OCI-LY7 (cell line): ENCODE measurements around the gene DUSP9. TPM values are rescaled to one million over a fixed set of nuclear protein-coding genes. Genes with fewer than 3 reads are reported as not detected.

Experiments
- BruUV-seq: library from RNA; stranded (reverse); fragments of 400-500 nt; replicated peaks from 2 replicates; lab custom pipeline; 2021; lab: Mats Ljungman, UMichigan
- CTCF ChIA-PET: fragments of 300-600 bp; sonication (Branson Sonifier 250); formaldehyde crosslinking; loops from one replicate; lab custom pipeline; 2022; ENCODE audit warnings: antibody characterized with exemption; ENCODE audit not compliant: unreplicated experiment; lab: Charles Lee
- POLR2A ChIA-PET: fragments of 300-600 bp; sonication (Branson Sonifier 250); formaldehyde crosslinking; loops from one replicate; lab custom pipeline; 2022; ENCODE audit warnings: antibody characterized with exemption; lab: Charles Lee
- DNase-seq: peaks from one replicate; pipeline ENCODE4 v3.0.0-alpha.2; 2015; ENCODE audit warnings: low spot score
- H2AFZ ChIP-seq: fragments of 200-600 bp; sonication (generic), shearing (Covaris generic); 2 replicates; pipeline ENCODE4 v1.6.1; 2014; ENCODE audit warnings: mild to moderate bottlenecking, antibody characterized with exemption, low read length, moderate library complexity
- H3K27ac ChIP-seq: fragments of 200-600 bp; sonication (generic); 2 replicates; pipeline ENCODE4 v1.5.1; 2014; ENCODE audit warnings: mixed run types, low read depth, mild to moderate bottlenecking, moderate library complexity, low read length, inconsistent platforms; ENCODE audit not compliant: poor library complexity, severe bottlenecking
- H3K36me3 ChIP-seq: fragments of 200-600 bp; sonication (generic); 2 replicates; pipeline ENCODE4 v1.6.1; 2014; ENCODE audit warnings: mild to moderate bottlenecking, antibody characterized with exemption, low read length, moderate library complexity, mixed read lengths; ENCODE audit not compliant: insufficient read depth
- H3K4me1 ChIP-seq: fragments of 200-600 bp; sonication (generic); 2 replicates; pipeline ENCODE4 v1.5.1; 2014; ENCODE audit warnings: mild to moderate bottlenecking, low read length; ENCODE audit not compliant: insufficient read depth, poor library complexity, severe bottlenecking
- H3K4me2 ChIP-seq: fragments of 200-600 bp; sonication (generic); 2 replicates; pipeline ENCODE4 v1.6.1; 2014; ENCODE audit warnings: mild to moderate bottlenecking, low read length
- H3K4me3 ChIP-seq: fragments of 200-600 bp; sonication (generic); 2 replicates; pipeline ENCODE4 v1.5.1; 2014; ENCODE audit warnings: mild to moderate bottlenecking, low read depth, low read length; ENCODE audit not compliant: poor library complexity, severe bottlenecking
- H3K79me2 ChIP-seq: fragments of 200-600 bp; sonication (generic); 2 replicates; pipeline ENCODE4 v1.6.1; 2016; ENCODE audit warnings: low read depth, mild to moderate bottlenecking, low read length, moderate library complexity, mixed read lengths; ENCODE audit not compliant: insufficient read depth
- H3K9me2 ChIP-seq: fragments of 200-600 bp; sonication (generic); 2 replicates; pipeline ENCODE4 v1.6.1; 2016; ENCODE audit warnings: mild to moderate bottlenecking, low read length, mixed read lengths; ENCODE audit not compliant: insufficient read depth
- H3K9me3 ChIP-seq: fragments of 200-600 bp; sonication (generic); 2 replicates; pipeline ENCODE4 v1.6.1; 2014; ENCODE audit warnings: mild to moderate bottlenecking, mixed run types, low read length, mixed read lengths
- H4K20me1 ChIP-seq: fragments of 200-600 bp; sonication (generic); 2 replicates; pipeline ENCODE4 v1.6.1; 2014; ENCODE audit warnings: mild to moderate bottlenecking, antibody characterized with exemption, low read length, moderate library complexity, mixed read lengths; ENCODE audit not compliant: insufficient read depth
- EZH2phosphoT487 ChIP-seq: fragments of 200-600 bp; sonication (generic); IDR thresholded peaks from 2 replicates; pipeline ENCODE4 v1.6.1; 2018; ENCODE audit warnings: low read depth, borderline replicate concordance, mild to moderate bottlenecking, mixed run types, antibody characterized with exemption, low read length, moderate library complexity, mixed read lengths
- intact Hi-C: fragments of 100-400 bp; cut with micrococcal nuclease; formaldehyde crosslinking; loops from one replicate; pipeline ENCODE4 v1.10.0; 2022; ENCODE audit not compliant: unreplicated experiment
- total RNA-seq, 2 experiments: library from RNA; depleted of rRNA in 1 of 2; stranded (reverse); fragments of >200 nt in 1 of 2; shearing (Covaris generic) in 1 of 2; gene quantifications; 2 replicates each; pipeline ENCODE4 v1.2.3, GENCODE V29; 2014 to 2022
- TF ChIP-seq, protein P1 (sequence below): fragments of 200-600 bp; sonication (generic); conservative IDR thresholded peaks from 2 replicates; pipeline ENCODE4 v1.5.1; 2014; ENCODE audit warnings: mild to moderate bottlenecking, antibody characterized with exemption, low read length, moderate library complexity, mixed read lengths

DUSP9 gene
- total RNA-seq, 2 experiments from 2014 or later: not detected

DNA sequence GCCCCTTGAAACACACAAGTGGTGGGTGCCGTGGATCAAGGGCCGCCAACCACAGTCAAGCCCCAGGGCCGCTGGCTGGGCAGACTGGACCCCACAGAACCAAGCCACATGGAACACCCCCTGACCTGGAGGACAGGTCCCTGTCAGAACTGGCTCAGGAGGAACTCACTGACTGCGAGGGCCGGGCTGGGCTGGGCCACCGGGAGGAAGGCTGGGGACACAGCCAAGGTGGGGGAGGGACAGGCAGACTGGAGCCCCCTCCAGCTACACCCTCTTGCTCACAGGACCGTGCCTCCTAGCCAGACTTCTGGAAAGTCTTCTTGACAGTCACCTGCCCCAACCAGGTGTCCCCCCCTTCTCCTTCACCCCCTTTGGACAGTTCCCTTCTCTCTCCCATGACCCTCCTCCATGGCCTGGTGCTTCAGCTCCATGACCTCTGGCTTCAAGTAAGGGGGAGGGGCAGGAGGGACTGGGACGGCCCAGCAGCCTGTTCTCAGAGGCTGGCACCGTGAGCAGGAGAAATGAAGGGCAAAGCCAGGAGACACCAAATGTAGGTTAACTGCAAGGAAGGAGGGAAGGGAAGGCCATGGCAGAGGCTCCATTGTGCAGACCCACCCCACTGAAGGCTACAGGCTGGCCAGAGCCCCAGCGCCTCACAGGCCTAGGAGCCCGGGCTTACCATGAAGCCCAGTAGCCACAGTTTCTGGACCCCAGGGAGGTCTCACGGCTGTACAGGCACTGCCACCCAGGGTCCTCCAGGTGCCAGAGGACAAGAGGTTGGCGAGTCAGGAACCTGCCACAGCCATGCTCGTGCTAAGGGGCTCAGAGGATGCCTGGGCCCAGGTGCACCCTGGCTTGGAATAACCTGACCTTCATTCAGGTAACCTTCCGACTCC is 22.6 kb upstream of the DUSP9 start:
- ChIA-PET POLR2A (no interaction called here), CTCF (interaction anchor here (0.6 kb wide), 1 partner anchor 12 kb away, joined by 3 read pairs; no protein-coding TSS in a partner anchor)
- H3K36me3 ChIP-seq: no peaks in the 10 kb centered on the region
- DNase-seq: no peak
- BruUV-seq: no TSS peak
- H3K9me2 ChIP-seq: no peaks in the 10 kb centered on the region
- H4K20me1 ChIP-seq: no peaks in the 10 kb centered on the region
- H3K4me3 ChIP-seq: no peak overlapping the region
- H3K79me2 ChIP-seq: no peaks in the 10 kb centered on the region
- TF ChIP-seq, protein P1, sequence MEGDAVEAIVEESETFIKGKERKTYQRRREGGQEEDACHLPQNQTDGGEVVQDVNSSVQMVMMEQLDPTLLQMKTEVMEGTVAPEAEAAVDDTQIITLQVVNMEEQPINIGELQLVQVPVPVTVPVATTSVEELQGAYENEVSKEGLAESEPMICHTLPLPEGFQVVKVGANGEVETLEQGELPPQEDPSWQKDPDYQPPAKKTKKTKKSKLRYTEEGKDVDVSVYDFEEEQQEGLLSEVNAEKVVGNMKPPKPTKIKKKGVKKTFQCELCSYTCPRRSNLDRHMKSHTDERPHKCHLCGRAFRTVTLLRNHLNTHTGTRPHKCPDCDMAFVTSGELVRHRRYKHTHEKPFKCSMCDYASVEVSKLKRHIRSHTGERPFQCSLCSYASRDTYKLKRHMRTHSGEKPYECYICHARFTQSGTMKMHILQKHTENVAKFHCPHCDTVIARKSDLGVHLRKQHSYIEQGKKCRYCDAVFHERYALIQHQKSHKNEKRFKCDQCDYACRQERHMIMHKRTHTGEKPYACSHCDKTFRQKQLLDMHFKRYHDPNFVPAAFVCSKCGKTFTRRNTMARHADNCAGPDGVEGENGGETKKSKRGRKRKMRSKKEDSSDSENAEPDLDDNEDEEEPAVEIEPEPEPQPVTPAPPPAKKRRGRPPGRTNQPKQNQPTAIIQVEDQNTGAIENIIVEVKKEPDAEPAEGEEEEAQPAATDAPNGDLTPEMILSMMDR: no peak
- TF ChIP-seq EZH2phosphoT487: no peak
- H3K4me1 ChIP-seq: no peaks in the 10 kb centered on the region
- H3K27ac ChIP-seq: no peak overlapping the region
- intact Hi-C loops: no loop called here
- H2AFZ ChIP-seq: no peak overlapping the region
- H3K9me3 ChIP-seq: no peaks in the 10 kb centered on the region
- no peak overlapping the region for H3K4me2 ChIP-seq

DNA sequence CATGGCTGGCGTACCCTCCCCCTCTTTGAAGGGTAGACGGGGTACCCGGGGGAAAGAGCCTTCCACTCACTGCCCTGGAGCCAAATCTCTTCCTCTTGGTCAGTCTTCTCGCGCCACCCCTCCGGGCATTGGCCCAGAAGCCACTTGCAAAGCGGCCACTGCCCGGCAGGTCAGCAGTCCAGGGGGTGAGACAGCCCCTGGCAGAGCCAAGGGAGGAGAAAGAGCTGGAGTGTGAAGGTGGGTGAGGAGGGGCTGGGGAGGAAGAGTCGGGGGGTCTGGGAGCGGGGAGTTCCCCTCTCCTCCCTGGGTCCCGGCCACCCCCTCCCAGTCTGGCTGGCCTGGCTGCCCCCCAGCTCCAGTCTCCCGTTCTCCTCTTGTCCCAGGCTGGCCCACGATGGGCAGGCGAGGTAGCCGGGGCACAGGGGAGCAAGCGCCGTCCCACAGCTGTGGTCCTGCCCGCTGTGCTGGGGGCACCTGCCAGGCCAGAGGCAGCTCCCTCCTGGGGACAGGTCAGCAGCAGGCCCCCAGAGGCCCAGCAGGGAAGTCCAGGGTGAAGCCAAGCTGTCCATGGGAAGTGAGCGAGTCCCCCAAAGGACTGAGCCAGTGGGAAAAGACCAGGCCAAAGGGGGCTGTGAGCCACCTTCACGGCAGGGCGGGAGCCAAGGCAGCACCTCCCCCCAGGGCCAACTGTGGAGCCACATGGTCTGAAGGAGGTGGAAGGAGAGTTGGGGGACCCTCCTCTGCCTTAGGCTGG is 21.6 kb upstream of the DUSP9 start:
- Histone ChIP-seq H3K27ac (no peak overlapping the region), H3K4me2 (no peak overlapping the region), H3K36me3 (no peaks in the 10 kb centered on the region), H4K20me1 (no peaks in the 10 kb centered on the region), H3K79me2 (no peaks in the 10 kb centered on the region), H3K9me3 (no peaks in the 10 kb centered on the region), H3K4me1 (no peaks in the 10 kb centered on the region), H2AFZ (no peak overlapping the region), H3K9me2 (no peaks in the 10 kb centered on the region), H3K4me3 (no peak overlapping the region)
- intact Hi-C loops: no loop called here
- TF ChIP-seq, protein P1: no peak
- TF ChIP-seq EZH2phosphoT487: no peak
- BruUV-seq: no TSS peak
- CTCF ChIA-PET: no interaction called here
- POLR2A ChIA-PET: no interaction called here
- DNase-seq: no peak
